ENCODE measurements around the gene LHX2. TPM values are rescaled to one million over a fixed set of nuclear protein-coding genes. Genes with fewer than 3 reads are reported as not detected.
A peak's percentile ranks its signal among the peaks of the same experiment; 100 is the strongest.

Gene LHX2
- total and polyA plus RNA-seq, 8 donors, result not detected

GRCh38 chr9:124066783-124067577 lies 55.4 kb downstream of the LHX2 start:
- DNase-seq (no peak), FAIRE-seq (no peak), ATAC-seq (no peak)
- Histone ChIP-seq H3K4me3 (no peak overlapping the region), H3K4me1 (no peaks in the 10 kb centered on the region), H3K27me3 (no peaks in the 10 kb centered on the region), H3K9me3 (no peaks in the 10 kb centered on the region), H3K27ac (no peak overlapping the region), H3K36me3 (no peaks in the 10 kb centered on the region)
- no peak for TF ChIP-seq CTCF (IDR thresholded peaks at IDR 0.05)
- intact Hi-C loops (cut with DNase I), result no loop called here
- WGBS, 2 donors, result 80 to 89% methylated on average over 13 of the region's 13 CpGs

GRCh38 chr9:124068251-124068650 lies 56.7 kb downstream of the LHX2 start:
- ATAC-seq (no peak), DNase-seq (no peak)

GRCh38 chr9:124074746-124075145 lies 63.2 kb downstream of the LHX2 start:
- Histone ChIP-seq H3K36me3 (no peaks in the 10 kb centered on the region), H3K27ac (no peak overlapping the region), H3K27me3 (no peaks in the 10 kb centered on the region), H3K4me1 (no peaks in the 10 kb centered on the region), H3K9me3 (no peaks in the 10 kb centered on the region), H3K4me3 (no peak overlapping the region)
- no peak for TF ChIP-seq CTCF (IDR thresholded peaks at IDR 0.05)
- intact Hi-C loops (cut with DNase I), result no loop called here
- no peak for DNase-seq
- 37 to 47% methylated on average over 1 of the region's 1 CpG for WGBS, 2 donors
- no peak for FAIRE-seq
- no peak for ATAC-seq

More at GRCh38 chr9:124068251-124068650, 56.7 kb downstream of the LHX2 start:
- TF ChIP-seq CTCF (IDR thresholded peaks at IDR 0.05), result no peak
- H3K27ac ChIP-seq, result no peak overlapping the region
- no peaks in the 10 kb centered on the region for H3K9me3 ChIP-seq
- WGBS, 2 donors, result 85 to 88% methylated on average over 3 of the region's 3 CpGs
- H3K4me3 ChIP-seq, result no peak overlapping the region
- intact Hi-C loops (cut with DNase I), result no loop called here
- no peaks in the 10 kb centered on the region for H3K27me3 ChIP-seq
- no peaks in the 10 kb centered on the region for H3K4me1 ChIP-seq
- H3K36me3 ChIP-seq, result no peaks in the 10 kb centered on the region
- FAIRE-seq, result no peak

GRCh38 chr9:124075761-124076160 lies 64.2 kb downstream of the LHX2 start:
- no peak overlapping the region for H3K4me3 ChIP-seq
- no peaks in the 10 kb centered on the region for H3K4me1 ChIP-seq
- no peak for TF ChIP-seq CTCF (IDR thresholded peaks at IDR 0.05)
- H3K27me3 ChIP-seq, result no peaks in the 10 kb centered on the region
- H3K9me3 ChIP-seq, result no peaks in the 10 kb centered on the region
- ATAC-seq, result no peak
- no peak overlapping the region for H3K27ac ChIP-seq
- intact Hi-C loops (cut with DNase I), result no loop called here
- no peak for FAIRE-seq
- no peak for DNase-seq
- no peaks in the 10 kb centered on the region for H3K36me3 ChIP-seq
- WGBS, 2 donors, result 56 to 70% methylated on average over 3 of the region's 3 CpGs

- no peaks in the 10 kb centered on the region for H3K27me3 ChIP-seq
- H3K4me3 ChIP-seq, result no peak overlapping the region
- ATAC-seq, result peak in 2 of 4 donors; percentile 54 to 69
- no peak for FAIRE-seq
- DNase-seq, result no peak
- no peak for TF ChIP-seq CTCF (IDR thresholded peaks at IDR 0.05)
- H3K27ac ChIP-seq, result no peak overlapping the region
- WGBS, 2 donors, result 70 to 77% methylated on average over 3 of the region's 3 CpGs
- intact Hi-C loops (cut with DNase I), result no loop called here
- no peaks in the 10 kb centered on the region for H3K4me1 ChIP-seq
- H3K36me3 ChIP-seq, result no peaks in the 10 kb centered on the region
- no peaks in the 10 kb centered on the region for H3K9me3 ChIP-seq
These were observed 66.5 kb downstream of the LHX2 start for GRCh38 chr9:124077915-124078572.
